OCI-LY3 (cell line): ENCODE data around the gene MTHFR.

Experiments
- H2AFZ ChIP-seq: fragments of 200-600, 300-600 bp; shearing (Covaris generic); 2 replicates; pipeline ENCODE4 v1.6.0; 2014; ENCODE audit warnings: antibody characterized with exemption, low read depth, low read length
- H3K27ac ChIP-seq: fragments of 200-600, 300-600 bp; sonication (generic); 2 replicates; pipeline ENCODE4 v1.5.1; 2014; ENCODE audit warnings: mild to moderate bottlenecking, low read length, moderate library complexity, mixed read lengths
- H3K27me3 ChIP-seq: fragments of 200-600, 300-600 bp; sonication (generic); 2 replicates; pipeline ENCODE4 v1.6.1; 2014; ENCODE audit warnings: low read depth, low read length, mixed read lengths
- H3K36me3 ChIP-seq: fragments of 200-600, 300-600 bp; sonication (generic); replicated peaks from 2 replicates; pipeline ENCODE3; 2014; ENCODE audit warnings: low read depth, low read length, mixed read lengths
- H3K4me1 ChIP-seq: fragments of 300-600, 200-600 bp; sonication (generic); 2 replicates; pipeline ENCODE4 v1.6.1; 2014; ENCODE audit warnings: low read length, mixed read lengths
- H3K4me2 ChIP-seq: fragments of 200-600, 300-600 bp; sonication (generic); 2 replicates; pipeline ENCODE4 v1.6.1; 2014; ENCODE audit warnings: low read length, mixed read lengths
- H3K4me3 ChIP-seq: fragments of 300-600, 200-600 bp; sonication (generic); 2 replicates; pipeline ENCODE4 v1.5.1; 2014; ENCODE audit warnings: antibody characterized with exemption, mild to moderate bottlenecking, low read length, moderate library complexity
- H3K79me2 ChIP-seq: fragments of 300-600, 200-600 bp; shearing (Covaris generic); 2 replicates; pipeline ENCODE4 v1.6.1; 2014; ENCODE audit warnings: mild to moderate bottlenecking, low read length, mixed read lengths
- H3K9ac ChIP-seq: fragments of 300-600, 200-600 bp; shearing (Covaris generic); 2 replicates; pipeline ENCODE4 v1.6.0; 2014; ENCODE audit warnings: mild to moderate bottlenecking, low read length, moderate library complexity
- H3K9me3 ChIP-seq: fragments of 200-600, 300-600 bp; shearing (Covaris generic); 2 replicates; pipeline ENCODE4 v1.6.1; 2014; ENCODE audit warnings: low read length, mixed read lengths; ENCODE audit not compliant: insufficient read depth
- H4K20me1 ChIP-seq: fragments of 200-600, 300-600 bp; sonication (generic); 2 replicates; pipeline ENCODE4 v1.6.1; 2016; ENCODE audit warnings: low read length, mixed read lengths; ENCODE audit not compliant: insufficient read depth
- EZH2phosphoT487 ChIP-seq: fragments of 200-600 bp; shearing (Covaris generic); IDR thresholded peaks from 2 replicates; pipeline ENCODE4 v1.6.1; 2018; ENCODE audit warnings: antibody characterized with exemption, mixed run types, low read depth
- TF ChIP-seq, protein P1 (sequence below): fragments of 200-600, 300-600 bp; sonication (generic); IDR thresholded peaks from 2 replicates; pipeline ENCODE4 v1.5.1; 2014; ENCODE audit warnings: antibody characterized with exemption, low read length, low read depth

The MTHFR gene

DNA sequence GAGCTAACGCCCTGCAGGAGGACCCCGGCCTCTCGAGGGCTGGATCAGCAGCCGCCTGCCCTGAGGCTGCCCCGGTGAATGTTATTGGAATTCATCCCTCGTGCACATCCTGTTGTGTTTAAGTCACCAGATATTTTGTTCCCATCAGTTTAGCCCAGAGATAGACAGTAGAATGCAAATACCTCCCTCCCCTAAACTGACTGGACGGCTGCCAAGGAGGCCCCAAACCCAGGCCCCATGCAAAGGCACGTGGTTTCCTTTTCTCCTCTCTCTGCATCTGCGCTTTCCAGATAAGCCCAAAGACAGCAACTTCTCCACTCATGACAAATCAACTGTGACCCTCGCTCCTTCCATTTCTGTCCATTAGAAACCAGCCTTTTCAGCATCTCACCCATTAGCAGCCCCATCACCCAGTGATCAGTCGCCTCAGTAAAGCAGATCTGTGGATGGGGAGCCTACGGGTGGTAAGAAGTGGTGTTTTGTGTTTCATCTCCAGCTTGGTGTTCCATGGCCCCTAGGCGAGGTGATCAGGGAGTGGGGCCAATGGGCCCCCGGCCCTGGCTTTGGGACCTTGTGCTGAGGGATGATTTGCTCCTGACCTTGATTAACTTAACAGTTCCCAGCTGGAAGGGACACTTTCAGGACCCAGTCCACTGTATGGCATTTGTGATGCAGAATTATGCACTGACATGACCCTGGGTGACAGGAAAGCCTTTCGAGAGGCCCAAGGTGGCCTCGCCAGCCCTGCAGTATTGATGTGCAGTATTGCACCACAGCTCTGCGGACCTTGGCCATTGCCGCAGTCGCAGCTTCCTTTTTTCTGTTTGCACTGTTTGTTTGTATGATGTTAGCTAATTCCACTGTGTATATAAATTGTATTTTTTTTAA lies 36.6 kb upstream of the MTHFR start:
- Histone ChIP-seq H4K20me1 (no peaks in the 10 kb centered on the region), H3K4me3 (no peak overlapping the region), H2AFZ (no peak overlapping the region), H3K9me3 (no peaks in the 10 kb centered on the region), H3K27me3 (no peaks in the 10 kb centered on the region), H3K4me1 (no peaks in the 10 kb centered on the region), H3K27ac (no peak overlapping the region), H3K4me2 (no peak overlapping the region), H3K79me2 (no peaks in the 10 kb centered on the region), H3K36me3 (peaks cover 14% of the 10 kb centered on the region), H3K9ac (no peak overlapping the region)
- TF ChIP-seq, protein P1, sequence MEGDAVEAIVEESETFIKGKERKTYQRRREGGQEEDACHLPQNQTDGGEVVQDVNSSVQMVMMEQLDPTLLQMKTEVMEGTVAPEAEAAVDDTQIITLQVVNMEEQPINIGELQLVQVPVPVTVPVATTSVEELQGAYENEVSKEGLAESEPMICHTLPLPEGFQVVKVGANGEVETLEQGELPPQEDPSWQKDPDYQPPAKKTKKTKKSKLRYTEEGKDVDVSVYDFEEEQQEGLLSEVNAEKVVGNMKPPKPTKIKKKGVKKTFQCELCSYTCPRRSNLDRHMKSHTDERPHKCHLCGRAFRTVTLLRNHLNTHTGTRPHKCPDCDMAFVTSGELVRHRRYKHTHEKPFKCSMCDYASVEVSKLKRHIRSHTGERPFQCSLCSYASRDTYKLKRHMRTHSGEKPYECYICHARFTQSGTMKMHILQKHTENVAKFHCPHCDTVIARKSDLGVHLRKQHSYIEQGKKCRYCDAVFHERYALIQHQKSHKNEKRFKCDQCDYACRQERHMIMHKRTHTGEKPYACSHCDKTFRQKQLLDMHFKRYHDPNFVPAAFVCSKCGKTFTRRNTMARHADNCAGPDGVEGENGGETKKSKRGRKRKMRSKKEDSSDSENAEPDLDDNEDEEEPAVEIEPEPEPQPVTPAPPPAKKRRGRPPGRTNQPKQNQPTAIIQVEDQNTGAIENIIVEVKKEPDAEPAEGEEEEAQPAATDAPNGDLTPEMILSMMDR = no peak
- no peak for TF ChIP-seq EZH2phosphoT487

- Histone ChIP-seq H2AFZ (no peak overlapping the region), H3K27me3 (no peaks in the 10 kb centered on the region), H3K9ac (no peak overlapping the region), H3K9me3 (no peaks in the 10 kb centered on the region), H4K20me1 (no peaks in the 10 kb centered on the region), H3K79me2 (no peaks in the 10 kb centered on the region), H3K4me2 (no peak overlapping the region), H3K36me3 (peaks cover 14% of the 10 kb centered on the region), H3K27ac (no peak overlapping the region), H3K4me3 (no peak overlapping the region), H3K4me1 (no peaks in the 10 kb centered on the region)
- TF ChIP-seq, protein P1 = no peak
- TF ChIP-seq EZH2phosphoT487 = no peak
These were observed 35.7 kb upstream of the MTHFR start for GRCh38 chr1:11841245-11842153.

GRCh38 chr1:11839727-11840705 lies 34.3 kb upstream of the MTHFR start:
- no peaks in the 10 kb centered on the region for H3K27me3 ChIP-seq
- H3K36me3 ChIP-seq = peaks cover 10% of the 10 kb centered on the region
- no peaks in the 10 kb centered on the region for H3K79me2 ChIP-seq
- H3K4me1 ChIP-seq = no peaks in the 10 kb centered on the region
- H2AFZ ChIP-seq = no peak overlapping the region
- H3K4me3 ChIP-seq = no peak overlapping the region
- H4K20me1 ChIP-seq = no peaks in the 10 kb centered on the region
- no peak overlapping the region for H3K27ac ChIP-seq
- H3K9me3 ChIP-seq = no peaks in the 10 kb centered on the region
- TF ChIP-seq, protein P1 = no peak
- TF ChIP-seq EZH2phosphoT487 = no peak
- H3K9ac ChIP-seq = no peak overlapping the region
- H3K4me2 ChIP-seq = no peak overlapping the region
